ENCODE measurements around the gene PI4K2A.

The PI4K2A gene

DNA sequence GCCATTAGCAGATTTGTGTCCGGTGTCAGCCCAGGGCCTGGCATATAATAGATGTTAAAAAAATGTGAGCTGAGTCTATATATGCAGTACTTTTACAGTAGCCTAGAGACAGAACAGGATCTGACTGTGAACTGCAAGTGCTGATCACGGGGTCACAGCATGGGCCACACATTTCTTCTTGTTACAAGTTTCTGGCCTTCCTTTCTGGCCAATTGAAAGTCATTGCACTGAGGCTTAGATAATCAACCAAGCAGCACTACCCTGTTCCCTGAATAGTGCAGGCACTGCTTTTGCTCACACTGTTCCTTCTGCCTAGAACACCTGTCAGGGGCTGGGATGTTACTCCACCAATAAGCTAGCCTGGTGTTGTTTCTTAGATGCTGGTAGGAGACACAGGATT is 67.7 kb downstream of the PI4K2A start:
- TF ChIP-seq CTCF (IDR thresholded peaks at IDR 0.05), result no peak

- peak; percentile 74 for TF ChIP-seq CTCF (IDR thresholded peaks at IDR 0.05)
These were observed 68.8 kb downstream of the PI4K2A start for GRCh38 chr10:97708976-97709946.

GRCh38 chr10:97711640-97712572 is 71.4 kb downstream of the PI4K2A start:
- TF ChIP-seq CTCF (IDR thresholded peaks at IDR 0.05), result no peak

DNA sequence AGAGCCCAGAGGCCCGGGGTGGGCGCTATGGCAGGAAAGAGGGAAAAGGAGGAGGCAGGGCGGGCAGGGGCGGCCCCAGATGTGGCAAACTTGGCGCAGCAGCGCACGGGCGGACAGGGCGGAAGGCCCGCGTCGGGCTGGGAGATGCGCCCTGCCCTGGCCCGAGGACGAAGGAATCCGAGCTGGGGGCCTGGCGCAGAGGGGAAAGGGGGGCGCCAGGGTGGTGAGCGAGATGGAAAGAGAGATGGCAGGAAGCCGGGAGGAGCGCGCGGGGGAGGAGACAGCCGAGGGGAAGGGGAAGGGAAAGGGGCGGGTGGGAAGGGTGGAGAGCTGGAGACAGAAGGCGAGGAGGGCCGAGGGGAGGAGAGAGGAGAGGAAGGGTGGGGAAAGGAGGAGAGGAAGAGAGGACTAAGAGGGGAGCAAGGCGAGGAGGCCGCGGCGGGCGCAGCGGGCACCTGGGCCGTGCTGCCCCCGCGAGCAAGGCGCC is 72.9 kb downstream of the PI4K2A start, which contains the start of gene MARVELD1:
Gene MARVELD1 (plus strand): TSS at position 392 of the 487 bp plus-strand sequence. CDS start 147 bp downstream, outside the sequence.
- no peak for TF ChIP-seq CTCF (IDR thresholded peaks at IDR 0.05)

GRCh38 chr10:97713826-97714400 is 73.4 kb downstream of the PI4K2A start:
- TF ChIP-seq CTCF (IDR thresholded peaks at IDR 0.05), result peak; percentile 32; the same call in 1 of the 2 replicates

GRCh38 chr10:97714401-97715258 is 74.2 kb downstream of the PI4K2A start:
- TF ChIP-seq CTCF (IDR thresholded peaks at IDR 0.05), result no peak
